Stimulated activated CD8-positive, alpha-beta memory T cell treated with anti-CD3 and anti-CD28 coated beads, Interleukin-7, amount 100 ng/mL, for 48 hours (primary cell): Measurements from ENCODE around the gene GMIP.

Experiments used
- DNase-seq, 2 donors: peaks; one replicate each; pipeline ENCODE4 v3.0.0-alpha.2; 2020; ENCODE audit warnings: low read depth in 1 of 2; ENCODE audit errors: extremely low read depth in 1 of 2

GMIP gene

DNA sequence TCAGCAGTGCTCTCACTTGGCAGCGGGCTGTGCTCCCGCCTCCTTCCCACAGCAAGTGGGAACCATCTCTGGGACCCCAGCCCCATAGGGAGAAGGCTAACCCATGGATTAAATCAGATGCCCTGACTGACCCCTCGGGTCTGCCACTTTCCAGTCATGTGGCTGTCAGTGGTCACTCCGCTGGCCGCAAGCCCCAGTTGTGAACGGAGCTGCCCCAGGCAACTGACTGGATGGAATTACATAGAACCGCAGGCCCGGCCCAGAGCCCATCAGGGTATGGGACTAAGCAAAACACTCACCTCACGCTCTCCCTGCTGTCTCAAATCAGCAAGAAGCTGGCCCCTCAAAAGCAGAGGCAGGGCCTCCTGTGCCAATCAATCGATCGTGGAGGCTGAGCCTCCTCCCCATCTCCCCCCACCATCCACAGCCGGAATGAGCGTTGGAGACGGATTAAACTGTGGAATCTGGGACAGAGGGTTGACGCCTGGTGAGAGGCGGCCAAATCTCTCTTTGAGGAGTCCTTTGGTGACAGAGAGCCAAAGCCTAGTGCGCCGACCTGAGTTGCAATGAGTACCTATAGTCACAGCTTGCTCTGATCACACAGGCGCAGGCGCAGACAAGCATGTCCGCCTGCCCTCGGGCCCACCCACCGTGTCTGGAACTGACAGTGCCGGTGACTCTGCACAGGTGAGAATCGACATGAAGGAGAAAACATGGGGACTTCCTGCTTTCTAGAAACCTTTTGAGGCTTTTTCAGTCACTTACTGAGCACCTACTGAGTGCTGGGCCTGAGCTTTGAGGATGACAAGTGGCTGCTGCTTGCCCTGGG is 63.7 kb downstream of the GMIP start:
- DNase-seq = no peak
